Transverse colon (tissue), 4 donors: ENCODE measurements around the gene CHD6.

ENCODE experiments used
- CTCF ChIP-seq, 5 experiments: fragments of 200-600 bp in 3 of 5; fragments of 450-650 bp in 2 of 5; sonication (generic) in 3 of 5; IDR thresholded peaks; 1 replicate in 2 of 5; 2 replicates in 3 of 5; pipeline ENCODE4 v1.5.1; 2016 to 2017; ENCODE audit warnings: antibody characterized with exemption in 5 of 5, inconsistent platforms in 3 of 5, mild to moderate bottlenecking in 2 of 5, moderate library complexity in 1 of 5
- EP300 ChIP-seq: sonication (generic); formaldehyde crosslinking; IDR thresholded peaks from one replicate; pipeline ENCODE4 v1.6.1; 2017; ENCODE audit warnings: antibody characterized with exemption, low read depth
- POLR2A ChIP-seq: fragments of 450-650 bp; IDR thresholded peaks from one replicate; pipeline ENCODE4 v1.6.1; 2016; ENCODE audit warnings: antibody characterized with exemption, mild to moderate bottlenecking, moderate library complexity
- POLR2AphosphoS5 ChIP-seq, 3 donors: sonication (generic); formaldehyde crosslinking; IDR thresholded peaks; one replicate each; pipeline ENCODE4 v1.6.1; 2016; ENCODE audit warnings: antibody characterized with exemption in 3 of 3

GRCh38 chr20:41366546-41367392, 251.4 kb downstream of the CHD6 start, which contains the start of gene EMILIN3:
- TF ChIP-seq CTCF (IDR thresholded peaks at IDR 0.05), result no peak
- no peak for TF ChIP-seq POLR2A
- TF ChIP-seq POLR2AphosphoS5 (IDR thresholded peaks at IDR 0.05), result no peak
- no peak for TF ChIP-seq EP300
